ENCODE data around the gene ACOX1. TPM values are rescaled to one million over a fixed set of nuclear protein-coding genes. Genes with fewer than 3 reads are reported as not detected.
A peak's percentile ranks its signal among the peaks of the same experiment; 100 is the strongest.

The ACOX1 gene
- total RNA-seq, 1 donor from 2014 or later = 36.1 TPM

- Mint-ChIP-seq H3K9me3 (ENCODE audit: unreplicated experiment) (no peaks in the 10 kb centered on the region), H3K27ac (ENCODE audit: unreplicated experiment) (no peak overlapping the region), H3K4me1 (ENCODE audit: unreplicated experiment) (peaks cover 6% of the 10 kb centered on the region), H3K4me3 (ENCODE audit: unreplicated experiment) (no peak overlapping the region), H3K27me3 (ENCODE audit: unreplicated experiment) (peaks cover 9% of the 10 kb centered on the region), H3K36me3 (ENCODE audit: low read depth, unreplicated experiment) (no peaks in the 10 kb centered on the region)
- no peak for DNase-seq (ENCODE audit: low spot score)
- TF ChIP-seq, protein P1, sequence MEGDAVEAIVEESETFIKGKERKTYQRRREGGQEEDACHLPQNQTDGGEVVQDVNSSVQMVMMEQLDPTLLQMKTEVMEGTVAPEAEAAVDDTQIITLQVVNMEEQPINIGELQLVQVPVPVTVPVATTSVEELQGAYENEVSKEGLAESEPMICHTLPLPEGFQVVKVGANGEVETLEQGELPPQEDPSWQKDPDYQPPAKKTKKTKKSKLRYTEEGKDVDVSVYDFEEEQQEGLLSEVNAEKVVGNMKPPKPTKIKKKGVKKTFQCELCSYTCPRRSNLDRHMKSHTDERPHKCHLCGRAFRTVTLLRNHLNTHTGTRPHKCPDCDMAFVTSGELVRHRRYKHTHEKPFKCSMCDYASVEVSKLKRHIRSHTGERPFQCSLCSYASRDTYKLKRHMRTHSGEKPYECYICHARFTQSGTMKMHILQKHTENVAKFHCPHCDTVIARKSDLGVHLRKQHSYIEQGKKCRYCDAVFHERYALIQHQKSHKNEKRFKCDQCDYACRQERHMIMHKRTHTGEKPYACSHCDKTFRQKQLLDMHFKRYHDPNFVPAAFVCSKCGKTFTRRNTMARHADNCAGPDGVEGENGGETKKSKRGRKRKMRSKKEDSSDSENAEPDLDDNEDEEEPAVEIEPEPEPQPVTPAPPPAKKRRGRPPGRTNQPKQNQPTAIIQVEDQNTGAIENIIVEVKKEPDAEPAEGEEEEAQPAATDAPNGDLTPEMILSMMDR (IDR thresholded peaks at IDR 0.05; ENCODE audit: unreplicated experiment) = no peak
These were observed 39.8 kb upstream of the ACOX1 start for GRCh38 chr17:76018801-76019200.

GRCh38 chr17:76018340-76018680 lies 39.3 kb upstream of the ACOX1 start:
- no peaks in the 10 kb centered on the region for H3K36me3 Mint-ChIP-seq (ENCODE audit: low read depth, unreplicated experiment)
- peaks cover 9% of the 10 kb centered on the region for H3K27me3 Mint-ChIP-seq (ENCODE audit: unreplicated experiment)
- TF ChIP-seq, protein P1 (IDR thresholded peaks at IDR 0.05; ENCODE audit: unreplicated experiment) = no peak
- H3K27ac Mint-ChIP-seq (ENCODE audit: unreplicated experiment) = no peak overlapping the region
- H3K4me3 Mint-ChIP-seq (ENCODE audit: unreplicated experiment) = no peak overlapping the region
- DNase-seq (ENCODE audit: low spot score) = no peak
- H3K9me3 Mint-ChIP-seq (ENCODE audit: unreplicated experiment) = no peaks in the 10 kb centered on the region
- peaks cover 6% of the 10 kb centered on the region for H3K4me1 Mint-ChIP-seq (ENCODE audit: unreplicated experiment)

DNA sequence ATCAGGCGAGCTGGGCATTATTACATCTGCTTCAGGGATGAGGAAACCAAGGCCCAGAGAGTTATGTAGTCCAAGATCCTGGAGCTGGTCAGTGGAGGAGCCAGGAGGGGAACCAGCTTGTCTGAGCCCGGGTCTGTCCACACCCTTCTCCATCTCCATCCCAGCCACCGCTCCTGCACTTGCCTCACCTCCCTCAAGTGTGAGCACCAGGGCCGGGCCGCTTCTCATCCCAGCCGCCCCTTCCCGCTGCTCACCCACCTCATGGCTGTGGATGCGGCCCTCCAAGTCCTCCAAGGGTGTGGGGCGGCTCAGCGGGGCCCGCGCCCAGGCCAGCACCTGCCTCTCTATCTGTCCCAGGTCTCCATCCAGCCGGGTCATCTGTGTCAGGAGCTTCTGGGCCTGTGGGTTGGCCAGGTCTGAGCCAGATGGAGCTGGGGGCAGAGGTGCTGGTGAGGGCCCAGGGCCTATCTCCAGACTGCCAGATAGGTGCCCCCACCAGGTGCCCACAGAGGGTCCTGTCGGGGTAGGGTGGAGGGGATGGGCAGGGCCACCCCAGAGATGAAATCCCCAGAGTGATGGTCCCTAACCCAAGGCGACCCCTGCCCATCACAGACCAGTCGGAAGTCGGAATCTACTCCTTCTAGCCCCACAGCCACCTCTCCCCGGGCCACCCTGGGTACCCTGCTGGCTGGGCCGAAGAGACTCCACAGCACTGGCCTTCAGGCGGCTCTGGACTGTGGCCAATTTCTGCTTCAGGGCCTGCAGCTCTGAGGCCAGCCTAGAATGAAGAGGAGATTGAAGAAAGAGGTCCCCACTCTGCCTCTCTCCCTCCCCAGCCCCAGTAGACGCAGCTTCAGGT lies 38.7 kb upstream of the ACOX1 start:
- peaks cover 1% of the 10 kb centered on the region for H3K4me1 Mint-ChIP-seq (ENCODE audit: unreplicated experiment)
- TF ChIP-seq, protein P1 (IDR thresholded peaks at IDR 0.05; ENCODE audit: unreplicated experiment) = no peak
- H3K27me3 Mint-ChIP-seq (ENCODE audit: unreplicated experiment) = peaks cover 3% of the 10 kb centered on the region
- H3K4me3 Mint-ChIP-seq (ENCODE audit: unreplicated experiment) = no peak overlapping the region
- no peaks in the 10 kb centered on the region for H3K36me3 Mint-ChIP-seq (ENCODE audit: low read depth, unreplicated experiment)
- no peak for DNase-seq (ENCODE audit: low spot score)
- H3K9me3 Mint-ChIP-seq (ENCODE audit: unreplicated experiment) = no peaks in the 10 kb centered on the region
- H3K27ac Mint-ChIP-seq (ENCODE audit: unreplicated experiment) = no peak overlapping the region

DNA sequence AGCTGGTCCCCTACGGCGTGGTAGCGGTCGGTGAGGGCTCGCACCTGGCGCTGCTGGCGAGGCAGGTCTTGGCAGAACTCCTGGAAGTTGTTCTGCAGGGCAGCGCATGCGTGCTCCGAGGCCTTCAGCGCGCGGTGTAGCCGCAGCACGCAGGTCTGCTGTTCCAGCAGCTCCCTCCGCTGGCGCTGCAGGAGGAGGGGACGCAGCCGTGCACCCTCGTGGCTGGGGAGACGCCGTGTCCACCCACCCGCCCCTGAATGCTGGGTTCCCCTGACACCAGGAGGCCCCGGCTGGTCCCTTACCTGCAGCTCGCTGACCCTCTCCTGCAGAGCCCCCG lies 35.9 kb upstream of the ACOX1 start:
- H3K27me3 Mint-ChIP-seq (ENCODE audit: unreplicated experiment) = no peaks in the 10 kb centered on the region
- no peak for DNase-seq (ENCODE audit: low spot score)
- H3K4me1 Mint-ChIP-seq (ENCODE audit: unreplicated experiment) = no peaks in the 10 kb centered on the region
- TF ChIP-seq, protein P1 (IDR thresholded peaks at IDR 0.05; ENCODE audit: unreplicated experiment) = no peak
- no peaks in the 10 kb centered on the region for H3K9me3 Mint-ChIP-seq (ENCODE audit: unreplicated experiment)
- peaks cover 1% of the 10 kb centered on the region for H3K36me3 Mint-ChIP-seq (ENCODE audit: low read depth, unreplicated experiment)
- no peak overlapping the region for H3K27ac Mint-ChIP-seq (ENCODE audit: unreplicated experiment)
- H3K4me3 Mint-ChIP-seq (ENCODE audit: unreplicated experiment) = no peak overlapping the region

DNA sequence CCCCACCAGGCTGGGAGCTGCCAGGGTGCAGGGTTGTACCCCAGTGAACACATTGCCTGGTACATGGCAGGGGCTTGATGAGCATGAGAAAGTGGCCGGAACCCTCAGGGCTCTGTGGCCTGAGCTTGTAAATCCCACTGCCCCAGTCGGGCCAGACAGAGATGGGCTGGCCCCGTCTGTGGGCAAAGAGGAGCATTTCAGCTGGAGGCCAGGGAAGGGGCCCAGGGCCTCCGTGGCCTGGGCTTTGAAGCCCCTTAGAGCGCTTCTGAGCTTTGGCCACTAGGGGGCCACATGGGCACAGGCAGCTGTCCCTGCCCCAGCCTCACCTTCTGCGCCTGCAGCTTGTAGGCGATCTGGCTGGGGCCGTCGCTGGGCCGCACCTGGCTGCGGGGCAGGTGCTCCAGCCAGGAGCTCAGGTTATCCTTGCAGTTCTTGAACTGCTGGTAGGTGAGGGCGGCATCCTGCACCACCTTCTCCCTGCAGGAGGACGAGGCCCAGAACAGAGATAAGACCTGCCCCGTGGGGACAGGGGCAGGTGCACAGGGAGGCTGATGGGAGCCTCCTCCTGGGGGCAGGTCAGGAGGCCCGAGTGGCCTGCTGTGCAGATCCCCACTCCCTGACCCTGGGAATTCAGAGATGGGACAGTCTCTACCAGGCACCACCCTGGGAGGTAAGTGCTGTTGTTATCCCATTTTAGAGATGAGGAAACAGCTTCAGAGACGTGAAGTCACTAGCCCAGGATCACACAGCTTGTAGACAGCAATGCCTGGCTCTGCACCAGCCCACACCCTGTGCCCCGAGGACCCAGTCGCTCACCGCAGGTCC lies 35.3 kb upstream of the ACOX1 start:
- H3K4me3 Mint-ChIP-seq (ENCODE audit: unreplicated experiment) = no peak overlapping the region
- no peak overlapping the region for H3K27ac Mint-ChIP-seq (ENCODE audit: unreplicated experiment)
- peak; percentile 82 for DNase-seq (ENCODE audit: low spot score)
- H3K27me3 Mint-ChIP-seq (ENCODE audit: unreplicated experiment) = no peaks in the 10 kb centered on the region
- peaks cover 7% of the 10 kb centered on the region for H3K36me3 Mint-ChIP-seq (ENCODE audit: low read depth, unreplicated experiment)
- no peaks in the 10 kb centered on the region for H3K9me3 Mint-ChIP-seq (ENCODE audit: unreplicated experiment)
- no peaks in the 10 kb centered on the region for H3K4me1 Mint-ChIP-seq (ENCODE audit: unreplicated experiment)
- TF ChIP-seq, protein P1 (IDR thresholded peaks at IDR 0.05; ENCODE audit: unreplicated experiment) = peak; percentile 94

All from endothelial cell (in vitro differentiated cells).